ENCODE results near the gene LINGO4. TPM values are rescaled to one million over a fixed set of nuclear protein-coding genes. Genes with fewer than 3 reads are reported as not detected.

LINGO4 gene
- total RNA-seq, 4 donors from 2014 or later: not detected

GRCh38 chr1:151813271-151813977 is 8.2 kb upstream of the LINGO4 start:
- no peak for TF ChIP-seq CTCF (IDR thresholded peaks at IDR 0.05; ENCODE audit: low read depth)

DNA sequence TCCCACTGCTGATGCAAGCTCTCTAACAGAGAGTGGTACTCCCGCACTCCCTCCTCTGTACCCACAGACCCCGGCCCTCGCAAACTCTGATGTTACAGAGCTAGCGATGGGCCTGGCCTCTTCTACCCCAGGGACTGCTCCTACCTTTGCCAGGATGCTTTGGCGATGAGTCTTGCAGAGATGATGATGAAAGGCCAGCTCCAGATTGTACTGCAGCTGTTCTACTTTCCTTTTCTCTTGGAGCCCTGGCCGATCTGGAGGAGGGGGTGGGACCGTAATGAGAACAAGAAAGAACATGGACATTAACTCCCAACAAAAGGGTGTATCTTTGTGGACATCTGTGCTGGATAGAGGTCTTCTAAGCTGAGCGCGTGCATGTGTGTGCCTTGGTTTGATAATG is 6.0 kb upstream of the LINGO4 start:
- no peak for TF ChIP-seq CTCF (IDR thresholded peaks at IDR 0.05; ENCODE audit: low read depth)

- no peak for TF ChIP-seq CTCF (IDR thresholded peaks at IDR 0.05; ENCODE audit: low read depth)
These were observed 4.9 kb upstream of the LINGO4 start for GRCh38 chr1:151809985-151810556.

GRCh38 chr1:151809290-151809984 is 4.2 kb upstream of the LINGO4 start:
- TF ChIP-seq CTCF (IDR thresholded peaks at IDR 0.05; ENCODE audit: low read depth): no peak

DNA sequence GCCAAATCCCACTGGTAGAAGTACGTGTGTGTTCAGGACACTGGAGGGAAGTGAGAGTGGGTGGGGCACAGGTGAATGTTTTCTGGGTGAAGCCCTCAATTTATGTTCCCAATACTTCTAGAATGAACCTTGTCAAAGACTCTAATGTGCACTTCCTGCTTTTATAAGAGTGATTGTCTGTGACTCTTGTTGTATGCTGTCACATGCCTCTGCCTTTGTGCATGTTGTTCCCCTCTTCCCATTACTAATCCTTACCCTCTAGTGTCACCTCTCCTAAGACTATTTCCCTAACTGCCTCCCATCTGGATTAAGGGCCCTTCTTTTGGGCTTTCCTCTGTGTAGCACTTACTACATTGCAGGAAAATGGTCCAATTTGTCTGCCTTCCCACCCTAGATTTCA is 2.5 kb upstream of the LINGO4 start:
- no peak for TF ChIP-seq CTCF (IDR thresholded peaks at IDR 0.05; ENCODE audit: low read depth)

DNA sequence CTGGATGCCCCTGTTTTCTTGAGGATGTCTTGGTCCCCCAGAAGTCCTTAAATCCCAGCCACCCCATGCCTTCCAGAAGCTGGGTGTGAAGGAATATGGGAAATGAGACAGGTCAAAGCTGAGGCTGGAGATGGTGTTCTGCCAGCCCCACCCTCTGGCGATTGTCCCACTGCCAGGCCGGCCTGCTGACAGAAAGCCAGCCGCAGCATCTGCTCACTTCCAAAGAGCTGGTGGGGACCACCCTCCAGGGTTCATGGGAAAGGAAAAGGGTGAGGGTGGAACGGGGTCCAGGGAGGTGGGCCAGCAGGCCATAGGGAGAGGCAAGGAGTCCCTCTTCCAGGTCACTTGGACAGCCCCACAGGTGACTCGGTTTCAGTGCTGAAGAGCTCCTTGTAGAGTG is 1.9 kb upstream of the LINGO4 start:
- TF ChIP-seq CTCF (IDR thresholded peaks at IDR 0.05; ENCODE audit: low read depth): no peak

DNA sequence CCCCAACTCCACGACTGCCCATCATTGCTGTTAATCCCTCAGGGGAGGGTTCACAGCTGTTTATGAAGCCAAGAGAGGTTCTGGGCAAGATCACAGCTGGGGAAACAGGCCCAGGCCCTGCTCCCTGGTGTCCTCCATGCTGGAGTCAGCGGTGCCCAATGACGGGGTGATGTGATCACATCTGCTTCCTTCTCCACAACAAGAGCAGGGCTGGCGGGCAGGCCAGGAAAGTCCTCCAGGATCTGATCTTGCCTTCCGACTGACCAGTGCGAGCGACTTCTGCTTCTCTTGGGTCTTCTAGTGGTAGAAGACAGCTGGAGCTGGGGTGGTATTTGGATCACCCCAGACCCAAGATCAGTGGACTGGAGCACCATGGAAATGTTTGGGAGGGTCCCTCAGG is 951 bp upstream of the LINGO4 start:
- no peak for TF ChIP-seq CTCF (IDR thresholded peaks at IDR 0.05; ENCODE audit: low read depth)
